Stimulated activated CD8-positive, alpha-beta memory T cell treated with anti-CD3 and anti-CD28 coated beads, Interleukin-15, amount 100 ng/mL, for 4 hours (primary cell): ENCODE results near the gene GTPBP8.
"Not testable (repeated sequence)": the region's sequence is repeated elsewhere in the genome, so short reads cannot be mapped to it uniquely, and the experiment has no call there.

Experiments used
- DNase-seq, 2 donors: peaks; one replicate each; pipeline ENCODE4 v3.0.0-alpha.2; 2020; ENCODE audit warnings: low read depth in 2 of 2

The GTPBP8 gene

DNA sequence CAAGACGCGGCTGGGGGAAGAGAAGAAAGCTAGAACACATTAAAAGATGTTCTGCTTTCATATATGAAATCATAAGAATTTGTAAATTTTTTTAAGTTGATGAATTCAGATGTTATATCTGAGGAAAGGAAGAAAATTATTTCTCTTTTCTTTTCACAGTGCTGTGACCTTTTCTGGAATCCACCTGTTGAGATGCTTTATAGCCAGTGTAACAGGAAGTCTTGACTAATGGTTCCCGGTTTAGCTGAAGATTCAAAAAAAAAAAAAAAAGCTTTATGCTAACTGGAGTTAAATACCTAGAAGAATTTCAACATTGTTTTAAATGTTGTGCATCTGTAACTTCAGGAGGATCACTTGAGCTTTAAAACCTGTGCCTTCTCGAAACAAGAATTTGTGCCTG, 9.9 kb downstream of the GTPBP8 start:
- no peak for DNase-seq

DNA sequence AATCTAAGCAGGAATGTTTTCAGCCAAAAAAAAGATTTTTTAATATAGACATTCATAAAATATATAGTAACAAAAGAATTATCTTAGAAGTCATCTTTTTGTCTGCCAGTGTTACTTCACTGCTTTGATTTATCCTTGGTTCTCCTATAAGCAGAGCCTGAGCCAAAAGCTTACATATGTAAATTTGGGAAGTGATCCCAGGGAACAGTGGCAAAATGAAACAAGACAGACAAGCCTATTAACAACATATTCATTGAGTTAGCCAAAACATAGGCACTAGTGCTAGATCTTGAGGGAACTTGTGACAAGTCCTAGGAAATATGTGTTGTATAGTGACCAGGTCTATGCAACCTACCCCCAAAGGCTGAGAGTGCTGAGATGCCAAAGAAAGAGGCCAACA, 11.3 kb downstream of the GTPBP8 start:
- DNase-seq = no peak

DNA sequence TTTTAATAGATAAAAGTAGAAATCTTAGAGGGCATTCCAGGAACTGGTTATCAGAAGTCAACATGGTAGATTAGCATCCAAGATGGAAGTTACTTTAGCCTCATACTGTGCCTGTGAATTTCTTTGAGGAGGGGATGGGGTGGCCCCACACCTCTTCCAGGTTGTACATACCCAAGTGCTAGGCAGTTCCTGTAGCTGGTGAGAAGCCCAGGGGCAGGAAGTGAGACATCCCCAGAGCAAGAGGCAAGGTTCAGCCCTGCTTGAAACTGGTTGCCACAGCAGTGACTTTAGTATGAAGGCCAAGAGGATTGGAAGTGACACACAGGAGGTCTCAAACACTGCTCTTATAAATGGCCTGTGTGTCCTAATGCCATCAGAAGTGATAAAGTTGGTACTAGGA, 11.9 kb downstream of the GTPBP8 start:
- no peak for DNase-seq

DNA sequence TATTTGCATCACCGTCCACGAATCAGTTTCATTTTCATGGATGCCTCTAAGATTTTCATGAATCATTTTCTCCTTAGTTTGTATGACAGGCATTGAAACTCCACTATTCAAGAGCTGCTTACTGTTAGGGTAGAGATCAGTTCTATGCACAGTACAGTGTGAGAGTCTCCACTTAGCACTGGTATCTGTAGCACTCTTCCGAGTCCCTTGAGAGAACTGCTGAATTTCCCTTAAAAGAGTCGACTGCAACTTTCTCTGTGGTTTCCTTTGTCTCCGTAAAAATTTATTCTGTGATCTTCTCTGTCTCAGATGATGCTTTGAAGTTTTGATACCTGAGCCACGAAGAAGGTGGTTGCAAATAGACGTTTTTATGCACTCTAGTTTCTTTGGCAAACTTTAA, 14.8 kb downstream of the GTPBP8 start:
- no peak for DNase-seq

DNA sequence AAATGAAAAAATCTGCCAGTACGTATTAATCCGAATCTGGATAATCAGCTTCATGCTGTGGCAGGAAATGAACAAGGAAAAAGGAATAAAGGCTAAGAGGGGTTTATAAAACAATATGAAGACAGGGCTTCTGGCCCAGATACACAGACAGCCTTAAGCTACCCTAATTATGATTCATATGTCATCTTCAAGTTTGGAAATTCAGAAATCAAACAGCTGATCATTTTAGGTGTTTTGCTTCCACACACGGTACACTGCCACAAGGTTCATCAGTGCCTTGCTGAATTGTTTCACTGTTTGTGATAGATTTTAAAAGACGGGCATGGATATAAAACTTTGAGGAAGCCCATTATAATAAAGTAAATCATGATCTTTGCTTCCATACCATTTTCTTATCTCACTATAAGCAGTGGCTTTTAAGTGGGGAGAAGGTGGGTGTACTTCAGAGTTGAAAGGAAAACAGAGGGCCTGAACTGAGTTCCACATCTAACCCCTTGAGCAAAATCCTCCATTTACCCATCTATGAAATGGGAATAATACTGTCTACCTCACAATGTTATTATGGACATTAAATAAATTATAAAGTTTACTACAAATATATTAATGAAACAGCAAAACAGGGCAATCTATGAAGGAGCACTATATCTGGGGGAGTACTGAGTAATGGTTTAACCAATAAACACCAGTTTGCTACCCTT, 15.7 kb downstream of the GTPBP8 start:
- no peak for DNase-seq

DNA sequence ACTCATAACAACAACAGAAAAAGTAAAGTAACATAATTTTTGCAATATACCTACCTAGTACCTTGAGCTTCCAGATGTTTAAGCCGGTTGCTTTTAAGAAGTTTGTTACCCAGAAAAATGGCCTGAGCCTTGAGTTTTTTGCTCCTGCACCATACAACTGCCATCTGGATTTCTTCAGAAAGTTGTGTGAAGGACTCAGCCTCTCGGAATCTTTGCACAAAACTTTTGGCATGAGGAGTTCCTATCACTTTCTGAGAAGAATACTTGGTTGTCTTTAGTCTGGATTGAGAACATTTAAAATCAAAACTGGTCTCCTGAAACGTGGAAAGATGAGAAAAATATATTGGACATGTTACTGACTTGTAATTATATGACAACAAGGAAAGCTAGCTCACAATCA, 17.3 kb downstream of the GTPBP8 start:
- DNase-seq = no peak

DNA sequence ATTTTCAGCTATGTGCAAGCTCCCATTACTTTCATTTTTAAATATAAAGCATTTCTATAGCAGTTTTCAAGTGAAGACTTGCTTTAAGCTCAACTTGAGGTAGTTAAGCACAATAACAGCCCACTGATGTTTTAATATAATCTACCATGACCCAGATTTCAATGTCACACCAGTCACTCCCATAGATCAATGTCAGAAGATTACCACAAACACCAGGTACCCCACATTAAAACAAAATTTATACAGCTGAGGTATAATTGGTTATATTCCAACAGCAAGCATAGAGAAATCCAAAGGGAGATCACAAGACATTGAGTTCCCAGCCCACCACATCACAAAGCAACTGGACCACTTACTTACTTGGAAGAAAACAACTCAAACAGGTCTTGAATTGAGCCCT, 22.8 kb downstream of the GTPBP8 start:
- DNase-seq = no peak

DNA sequence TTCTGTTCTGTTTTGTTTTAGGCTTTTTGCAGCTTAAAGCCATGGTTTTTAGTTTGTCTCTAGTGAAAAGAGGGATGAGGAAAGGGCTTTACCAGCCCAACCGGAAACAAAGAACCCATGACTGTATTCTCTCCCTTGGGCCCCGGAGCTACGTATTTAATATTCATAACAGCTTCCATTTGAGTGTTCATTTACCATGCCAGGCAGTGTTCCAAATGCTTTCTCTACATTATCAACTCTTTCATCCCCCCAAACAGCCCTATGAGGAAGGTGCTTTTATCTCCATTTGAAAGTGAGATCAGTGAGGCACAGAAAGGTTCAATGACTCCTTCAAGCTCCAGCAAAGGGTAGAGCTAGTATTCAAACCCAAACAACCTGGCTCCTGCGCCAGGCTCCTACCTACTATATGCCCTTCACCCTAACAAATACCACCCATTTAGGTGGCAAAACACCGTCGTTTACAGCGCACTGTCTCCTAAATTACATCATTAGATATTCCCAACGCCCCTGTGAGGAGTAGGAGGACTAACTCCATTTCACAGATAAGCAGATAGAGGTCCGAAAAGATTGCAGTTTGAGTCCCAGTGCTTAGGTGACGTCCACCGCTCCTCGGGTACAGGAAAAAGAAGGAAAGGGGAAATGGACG, 27.9 kb downstream of the GTPBP8 start:
- DNase-seq = no peak

DNA sequence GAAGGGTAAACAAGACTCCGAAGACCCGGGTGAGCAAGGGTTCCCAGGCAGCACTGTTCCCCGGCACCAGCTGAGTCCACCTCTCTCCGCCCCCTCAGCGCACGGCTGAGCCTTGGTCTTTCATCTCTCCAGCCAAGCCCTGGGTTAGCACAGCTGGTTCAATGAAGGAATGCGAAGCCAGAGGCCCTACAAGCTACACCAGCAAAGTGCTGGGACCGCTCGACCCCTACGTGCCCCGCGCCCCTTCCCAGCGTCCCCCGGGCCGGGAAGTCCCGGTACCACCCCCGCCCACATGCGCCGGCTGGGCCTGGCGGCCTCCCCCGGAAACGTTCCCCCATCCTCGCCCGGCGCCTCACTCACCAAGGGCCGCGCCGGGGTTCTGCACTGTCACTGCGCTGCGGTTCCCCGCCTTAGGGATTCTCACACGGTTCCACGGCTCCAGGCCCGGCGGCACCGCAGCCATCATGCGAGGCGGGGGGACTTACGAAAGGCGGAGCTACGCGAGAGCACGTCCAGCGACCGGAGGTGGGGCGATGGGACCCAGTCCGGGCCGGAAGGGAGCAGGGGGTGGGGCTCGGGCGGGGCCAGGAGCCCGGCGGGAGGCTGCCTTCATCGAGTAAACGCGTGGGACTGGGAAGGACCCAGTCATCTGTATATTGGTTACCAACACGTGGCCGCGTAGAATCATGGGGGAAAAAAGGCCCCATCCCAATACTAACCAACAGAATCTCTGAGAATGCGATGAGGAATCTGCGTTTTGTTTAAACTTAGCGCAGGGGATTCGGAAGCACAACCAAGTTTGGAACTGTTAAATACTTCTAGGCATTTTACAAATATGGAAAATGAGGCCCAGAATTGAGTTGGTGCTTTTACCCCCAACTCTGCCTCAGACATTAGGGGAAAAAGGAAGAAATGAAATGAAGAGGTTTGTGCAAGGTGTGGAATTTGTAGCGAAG, 28.7 kb downstream of the GTPBP8 start:
- peak; percentile 83 to 84 for DNase-seq

DNA sequence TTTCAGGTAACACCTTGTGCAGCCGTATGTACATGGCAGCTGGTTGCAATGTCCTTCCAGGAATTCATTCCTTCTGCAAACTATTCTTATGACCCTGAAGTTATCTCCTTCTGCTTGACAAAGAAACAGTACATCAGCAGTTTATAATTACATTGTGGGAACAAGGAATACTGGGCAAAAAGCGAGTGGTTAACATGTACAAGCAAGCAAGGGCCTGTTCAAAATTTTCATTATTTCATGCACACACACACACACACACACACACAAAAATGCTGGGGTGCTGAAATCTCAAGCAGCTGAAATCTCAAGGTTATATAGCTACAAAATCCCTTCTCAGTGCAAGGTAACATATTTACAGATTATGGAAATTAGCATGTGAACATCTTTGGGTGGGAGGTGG, 30.7 kb downstream of the GTPBP8 start:
- no peak for DNase-seq

DNA sequence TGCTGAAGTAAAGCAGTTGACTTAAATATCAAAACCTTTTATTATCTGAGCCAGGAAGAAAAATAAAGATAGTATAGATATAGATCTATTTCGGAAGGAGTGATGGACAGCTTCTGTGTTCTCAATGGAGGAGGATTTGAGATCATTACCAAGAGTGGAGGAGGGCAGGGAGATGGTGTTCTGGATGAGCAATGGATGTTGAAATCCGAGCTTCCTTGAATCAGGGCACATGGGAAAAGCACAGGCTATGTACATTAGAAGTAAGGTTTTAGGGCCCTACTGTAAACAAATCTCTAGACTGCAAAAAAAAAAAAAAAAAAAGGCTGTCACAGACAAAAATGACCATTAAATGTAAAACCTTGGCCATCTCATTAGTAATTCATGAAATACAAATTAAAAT, 43.2 kb downstream of the GTPBP8 start:
- no peak for DNase-seq

DNA sequence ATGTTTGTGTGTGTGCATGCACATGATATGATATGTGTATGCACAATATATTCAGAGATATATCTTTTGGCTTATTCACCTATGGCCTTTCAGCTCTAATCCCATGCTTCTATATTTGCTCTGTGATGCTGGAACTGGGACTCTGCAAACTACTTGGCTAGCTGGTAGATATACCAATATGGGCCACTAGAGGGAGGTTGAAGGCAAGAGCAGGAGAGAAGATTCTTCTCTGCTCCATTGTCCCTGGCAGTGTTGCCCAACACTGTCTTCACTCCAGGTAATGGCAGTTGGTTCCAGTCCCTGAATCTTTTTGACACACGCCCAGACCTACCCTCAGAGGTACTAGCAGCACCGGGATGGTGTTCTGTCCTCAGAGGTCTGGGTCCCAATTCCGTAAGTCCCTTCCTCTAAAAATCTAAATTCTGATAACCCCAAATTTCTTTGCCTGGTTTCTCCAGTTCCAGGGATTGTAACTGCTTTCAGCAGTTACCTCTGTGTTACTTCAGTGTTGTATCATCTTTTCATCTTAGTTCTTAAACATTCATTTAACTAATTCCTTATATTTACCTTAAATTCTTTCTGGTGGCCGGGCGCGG, 44.7 kb downstream of the GTPBP8 start:
- DNase-seq = no peak

DNA sequence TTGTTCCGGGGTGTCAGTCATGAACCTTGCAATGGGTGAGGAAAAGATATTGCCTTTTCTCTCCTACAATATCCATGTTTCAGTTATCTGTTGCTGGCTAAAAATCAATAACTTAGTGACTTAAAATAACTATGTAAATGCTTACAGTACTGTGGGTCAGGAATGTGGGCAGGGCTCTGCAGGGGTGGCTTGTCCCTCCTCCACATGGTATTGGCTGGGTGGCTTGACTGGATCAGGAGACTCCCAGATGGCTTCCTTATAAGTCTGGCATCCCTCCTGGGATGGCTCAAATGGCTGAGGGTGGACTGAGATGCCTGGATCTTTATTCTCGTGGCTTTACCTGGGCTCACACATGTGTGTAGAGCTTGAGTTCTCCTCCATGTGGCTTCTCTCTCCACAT, 47.5 kb downstream of the GTPBP8 start:
- no peak for DNase-seq

DNA sequence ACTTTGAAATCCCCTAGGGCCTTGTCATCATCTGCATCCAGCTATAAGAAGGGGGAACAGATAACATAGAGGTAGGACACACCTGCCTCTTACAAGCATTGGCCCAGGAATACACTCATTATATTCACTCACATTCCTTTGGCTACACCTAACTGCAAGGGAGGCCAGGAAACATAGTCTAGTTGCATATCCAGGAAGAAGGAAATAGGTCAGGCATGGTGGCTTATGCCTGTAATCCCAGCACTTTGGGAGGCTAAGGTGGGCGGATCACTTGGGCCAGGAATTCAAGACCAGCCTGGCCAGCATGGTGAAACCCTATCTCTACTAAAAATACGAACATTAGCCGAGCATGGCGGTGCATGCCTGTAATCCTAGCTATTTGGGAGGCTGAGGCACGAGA, 48.8 kb downstream of the GTPBP8 start:
- DNase-seq = no peak

DNA sequence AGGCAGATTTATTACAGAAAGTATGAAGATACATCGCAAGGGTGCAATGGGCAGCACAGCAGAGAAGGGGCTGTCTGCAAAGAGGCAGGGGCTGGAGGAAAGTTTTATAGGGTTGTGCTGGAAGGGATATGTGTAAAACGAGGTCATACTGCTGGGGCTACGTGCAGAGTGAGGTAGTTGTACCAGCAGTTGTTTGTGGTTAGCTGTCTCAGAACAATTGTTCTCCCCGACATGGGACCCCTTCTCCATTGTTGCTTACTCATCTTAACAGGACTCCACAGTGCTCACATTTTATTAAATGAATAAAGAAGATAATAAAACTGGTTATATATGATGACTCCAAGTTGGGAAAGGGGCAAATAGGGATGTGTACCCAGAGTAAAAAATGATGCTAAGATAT, 49.4 kb downstream of the GTPBP8 start:
- DNase-seq = no peak

DNA sequence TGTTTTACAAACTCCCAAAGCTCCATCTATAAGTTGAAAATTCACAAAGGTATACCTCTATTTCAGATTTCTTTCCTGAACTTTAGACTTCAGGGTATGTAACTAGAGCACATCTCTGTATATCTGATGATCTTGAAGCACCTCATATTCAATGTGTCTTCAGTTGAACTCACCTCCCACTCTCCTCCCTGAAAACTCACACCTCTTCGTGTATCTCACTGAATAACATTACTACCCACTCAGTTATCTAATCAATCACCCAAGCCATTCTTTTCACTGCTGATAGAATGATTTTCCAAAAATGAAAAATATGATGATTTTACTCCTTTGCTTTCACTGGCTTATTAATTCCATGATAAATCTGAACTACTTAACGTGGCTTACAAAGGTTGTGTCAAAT, 52.9 kb downstream of the GTPBP8 start:
- DNase-seq = no peak

DNA sequence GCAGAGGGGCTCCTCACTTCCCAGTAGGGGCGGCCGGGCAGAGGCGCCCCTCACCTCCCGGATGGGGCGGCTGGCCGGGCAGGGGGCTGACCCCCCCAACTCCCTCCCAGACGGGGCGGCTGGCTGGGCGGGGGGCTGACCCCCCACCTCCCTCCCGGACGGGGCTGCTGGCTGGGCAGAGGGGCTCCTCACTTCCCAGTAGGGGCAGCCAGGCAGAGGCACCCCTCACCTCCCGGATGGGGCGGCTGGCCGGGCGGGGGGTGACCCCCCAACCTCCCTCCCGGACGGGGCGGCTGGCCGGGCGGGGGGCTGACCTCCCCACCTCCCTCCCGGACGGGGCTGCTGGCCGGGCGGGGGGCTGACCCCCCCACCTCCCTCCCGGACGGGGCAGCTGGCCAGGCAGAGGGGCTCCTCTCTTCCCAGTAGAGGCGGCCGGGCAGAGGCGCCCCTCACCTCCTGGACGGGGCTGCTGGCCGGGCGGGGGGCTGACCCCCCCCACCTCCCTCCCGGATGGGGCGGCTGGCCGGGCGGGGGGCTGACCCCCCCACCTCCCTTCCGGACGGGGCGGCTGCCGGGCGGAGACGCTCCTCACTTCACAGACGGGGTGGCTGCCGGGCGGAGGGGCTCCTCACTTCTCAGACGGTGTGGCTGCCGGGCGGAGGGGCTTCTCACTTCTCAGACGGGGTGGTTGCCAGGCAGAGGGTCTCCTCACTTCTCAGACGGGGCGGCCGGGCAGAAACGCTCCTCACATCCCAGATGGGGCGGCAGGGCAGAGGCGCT, 55.6 kb downstream of the GTPBP8 start:
- DNase-seq = not testable (repeated sequence)

DNA sequence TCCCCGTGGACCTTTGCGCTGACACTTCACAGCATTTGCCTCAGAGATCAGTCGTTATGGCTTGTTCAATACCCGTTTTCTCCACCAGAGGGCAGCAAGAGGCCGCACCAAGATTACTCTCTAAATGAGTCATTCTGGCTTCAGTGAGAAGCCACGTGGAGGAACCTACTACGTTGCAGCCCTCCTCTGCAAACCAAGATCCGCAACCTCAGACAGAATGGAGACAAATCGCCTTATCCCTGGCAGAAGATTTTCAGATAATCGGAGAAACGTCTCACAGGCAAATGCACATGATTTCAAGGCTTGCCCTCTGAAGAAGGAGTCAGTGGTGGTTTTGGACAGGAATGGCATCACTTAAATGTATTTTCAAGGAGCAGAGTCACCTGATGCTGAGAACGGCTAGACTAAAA, 60.5 kb downstream of the GTPBP8 start:
- peak; percentile 50 to 80 for DNase-seq
